ENCODE measurements around the gene LIPN. TPM values are rescaled to one million over a fixed set of nuclear protein-coding genes. Genes with fewer than 3 reads are reported as not detected.
A peak's percentile ranks its signal among the peaks of the same experiment; 100 is the strongest.

The LIPN gene
- polyA plus RNA-seq, 1 experiment = not detected

GRCh38 chr10:88788924-88789323, 29.1 kb downstream of the LIPN start:
- H3K9me3 ChIP-seq (ENCODE audit: control insufficient read depth, insufficient read depth, low read length) = no peaks in the 10 kb centered on the region
- H3K27me3 ChIP-seq (ENCODE audit: control insufficient read depth, insufficient read depth, low read length) = no peaks in the 10 kb centered on the region
- ChIA-PET CTCF (no interaction called here), POLR2A (no interaction called here)
- no peak overlapping the region for H3K27ac ChIP-seq (ENCODE audit: low read depth, low read length)
- no peak for TF ChIP-seq CTCF (IDR thresholded peaks at IDR 0.05; ENCODE audit: low read depth, low read length)
- DNase-seq (ENCODE audit: low read depth, low spot score) = no peak
- no peak overlapping the region for H3K4me3 ChIP-seq (ENCODE audit: low read depth, low read length)

- TF ChIP-seq CTCF (IDR thresholded peaks at IDR 0.05; ENCODE audit: low read depth, low read length) = peak; percentile 59
- ChIA-PET CTCF (interaction anchor here (2.2 kb wide), 1 partner anchor 19 kb away, joined by 8 read pairs; no protein-coding TSS in a partner anchor), POLR2A (no interaction called here)
- H3K9me3 ChIP-seq (ENCODE audit: control insufficient read depth, insufficient read depth, low read length) = no peaks in the 10 kb centered on the region
- no peaks in the 10 kb centered on the region for H3K27me3 ChIP-seq (ENCODE audit: control insufficient read depth, insufficient read depth, low read length)
- DNase-seq (ENCODE audit: low read depth, low spot score) = no peak
- no peak overlapping the region for H3K4me3 ChIP-seq (ENCODE audit: low read depth, low read length)
- H3K27ac ChIP-seq (ENCODE audit: low read depth, low read length) = no peak overlapping the region
Observed at GRCh38 chr10:88791924-88792323, 32.1 kb downstream of the LIPN start.

- no peak for TF ChIP-seq CTCF (IDR thresholded peaks at IDR 0.05; ENCODE audit: low read depth, low read length)
- DNase-seq (ENCODE audit: low read depth, low spot score) = no peak
- Histone ChIP-seq H3K27me3 (ENCODE audit: control insufficient read depth, insufficient read depth, low read length) (no peaks in the 10 kb centered on the region), H3K4me3 (ENCODE audit: low read depth, low read length) (no peak overlapping the region), H3K27ac (ENCODE audit: low read depth, low read length) (no peak overlapping the region), H3K9me3 (ENCODE audit: control insufficient read depth, insufficient read depth, low read length) (no peaks in the 10 kb centered on the region)
- ChIA-PET CTCF (interaction anchor here (2.2 kb wide), 1 partner anchor 18 kb away, joined by 8 read pairs; no protein-coding TSS in a partner anchor), POLR2A (no interaction called here)
Observed at GRCh38 chr10:88792661-88793060, 32.8 kb downstream of the LIPN start.

- CTCF ChIA-PET = interaction anchor here (0.6 kb wide), 1 partner anchor 228 kb away, joined by 4 read pairs; no protein-coding TSS in a partner anchor
- TF ChIP-seq CTCF (IDR thresholded peaks at IDR 0.05; ENCODE audit: low read depth, low read length) = no peak
Observed at GRCh38 chr10:88793712-88794299, 34.0 kb downstream of the LIPN start.

DNA sequence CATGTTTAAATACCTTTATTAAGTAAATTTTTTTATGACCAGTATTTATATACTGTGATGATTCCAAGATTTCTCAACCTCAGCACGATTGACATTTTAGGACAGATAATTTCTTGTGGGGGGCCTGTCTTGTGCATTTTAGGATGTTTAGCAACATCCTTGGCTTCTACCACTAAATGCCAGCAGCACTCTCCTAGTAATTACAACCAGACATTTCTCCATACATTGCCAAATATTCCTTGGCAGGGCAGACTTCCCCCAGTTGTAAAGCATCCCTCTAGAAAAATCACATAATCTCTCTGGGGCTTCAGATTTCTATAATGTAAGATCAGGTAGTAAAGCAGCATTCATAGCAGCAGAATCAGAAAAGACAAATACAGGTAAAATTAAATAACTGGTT, 34.9 kb downstream of the LIPN start:
- Histone ChIP-seq H3K4me3 (ENCODE audit: low read depth, low read length) (no peak overlapping the region), H3K27ac (ENCODE audit: low read depth, low read length) (no peak overlapping the region), H3K27me3 (ENCODE audit: control insufficient read depth, insufficient read depth, low read length) (no peaks in the 10 kb centered on the region), H3K9me3 (ENCODE audit: control insufficient read depth, insufficient read depth, low read length) (no peaks in the 10 kb centered on the region)
- POLR2A ChIA-PET = no interaction called here
- CTCF ChIA-PET = interaction anchor here (0.6 kb wide), 1 partner anchor 229 kb away, joined by 4 read pairs; no protein-coding TSS in a partner anchor
- TF ChIP-seq CTCF (IDR thresholded peaks at IDR 0.05; ENCODE audit: low read depth, low read length) = no peak
- no peak for DNase-seq (ENCODE audit: low read depth, low spot score)

More at GRCh38 chr10:88793712-88794299, 34.0 kb downstream of the LIPN start:
- POLR2A ChIA-PET = no interaction called here
- Histone ChIP-seq H3K27me3 (ENCODE audit: control insufficient read depth, insufficient read depth, low read length) (no peaks in the 10 kb centered on the region), H3K27ac (ENCODE audit: low read depth, low read length) (no peak overlapping the region), H3K4me3 (ENCODE audit: low read depth, low read length) (no peak overlapping the region), H3K9me3 (ENCODE audit: control insufficient read depth, insufficient read depth, low read length) (no peaks in the 10 kb centered on the region)
- DNase-seq (ENCODE audit: low read depth, low spot score) = no peak
